IPS-NIHi11 (cell line): ENCODE measurements around the gene ALOX15B.

Experiments
- DNase-seq: peaks from one replicate; pipeline ENCODE4 v3.0.0; 2012; ENCODE audit warnings: mixed read lengths, low spot score

The ALOX15B gene, protein sequence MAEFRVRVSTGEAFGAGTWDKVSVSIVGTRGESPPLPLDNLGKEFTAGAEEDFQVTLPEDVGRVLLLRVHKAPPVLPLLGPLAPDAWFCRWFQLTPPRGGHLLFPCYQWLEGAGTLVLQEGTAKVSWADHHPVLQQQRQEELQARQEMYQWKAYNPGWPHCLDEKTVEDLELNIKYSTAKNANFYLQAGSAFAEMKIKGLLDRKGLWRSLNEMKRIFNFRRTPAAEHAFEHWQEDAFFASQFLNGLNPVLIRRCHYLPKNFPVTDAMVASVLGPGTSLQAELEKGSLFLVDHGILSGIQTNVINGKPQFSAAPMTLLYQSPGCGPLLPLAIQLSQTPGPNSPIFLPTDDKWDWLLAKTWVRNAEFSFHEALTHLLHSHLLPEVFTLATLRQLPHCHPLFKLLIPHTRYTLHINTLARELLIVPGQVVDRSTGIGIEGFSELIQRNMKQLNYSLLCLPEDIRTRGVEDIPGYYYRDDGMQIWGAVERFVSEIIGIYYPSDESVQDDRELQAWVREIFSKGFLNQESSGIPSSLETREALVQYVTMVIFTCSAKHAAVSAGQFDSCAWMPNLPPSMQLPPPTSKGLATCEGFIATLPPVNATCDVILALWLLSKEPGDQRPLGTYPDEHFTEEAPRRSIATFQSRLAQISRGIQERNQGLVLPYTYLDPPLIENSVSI

DNA sequence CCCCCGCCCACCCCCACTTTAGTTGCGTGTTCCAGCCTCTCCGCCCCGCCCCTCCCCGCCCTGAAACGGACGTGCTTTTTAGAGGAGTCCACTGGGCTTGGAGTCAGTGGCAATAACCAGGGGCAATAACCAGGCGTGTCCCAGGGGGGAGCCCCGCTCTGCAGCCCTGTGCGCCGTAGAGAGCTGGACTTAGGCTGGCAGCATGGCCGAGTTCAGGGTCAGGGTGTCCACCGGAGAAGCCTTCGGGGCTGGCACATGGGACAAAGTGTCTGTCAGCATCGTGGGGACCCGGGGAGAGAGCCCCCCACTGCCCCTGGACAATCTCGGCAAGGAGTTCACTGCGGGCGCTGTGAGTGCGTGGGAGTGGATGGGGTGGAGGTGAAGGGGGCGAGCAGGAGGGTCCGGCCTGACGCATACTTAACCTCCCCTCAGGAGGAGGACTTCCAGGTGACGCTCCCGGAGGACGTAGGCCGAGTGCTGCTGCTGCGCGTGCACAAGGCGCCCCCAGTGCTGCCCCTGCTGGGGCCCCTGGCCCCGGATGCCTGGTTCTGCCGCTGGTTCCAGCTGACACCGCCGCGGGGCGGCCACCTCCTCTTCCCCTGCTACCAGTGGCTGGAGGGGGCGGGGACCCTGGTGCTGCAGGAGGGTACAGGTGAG, at the start of gene ALOX15B:
ALOX15B (plus strand) TSS at position 106 of the 657 bp plus-strand sequence; CDS start at position 203, 97 bp downstream.
- DNase-seq: peak; percentile 38

DNA sequence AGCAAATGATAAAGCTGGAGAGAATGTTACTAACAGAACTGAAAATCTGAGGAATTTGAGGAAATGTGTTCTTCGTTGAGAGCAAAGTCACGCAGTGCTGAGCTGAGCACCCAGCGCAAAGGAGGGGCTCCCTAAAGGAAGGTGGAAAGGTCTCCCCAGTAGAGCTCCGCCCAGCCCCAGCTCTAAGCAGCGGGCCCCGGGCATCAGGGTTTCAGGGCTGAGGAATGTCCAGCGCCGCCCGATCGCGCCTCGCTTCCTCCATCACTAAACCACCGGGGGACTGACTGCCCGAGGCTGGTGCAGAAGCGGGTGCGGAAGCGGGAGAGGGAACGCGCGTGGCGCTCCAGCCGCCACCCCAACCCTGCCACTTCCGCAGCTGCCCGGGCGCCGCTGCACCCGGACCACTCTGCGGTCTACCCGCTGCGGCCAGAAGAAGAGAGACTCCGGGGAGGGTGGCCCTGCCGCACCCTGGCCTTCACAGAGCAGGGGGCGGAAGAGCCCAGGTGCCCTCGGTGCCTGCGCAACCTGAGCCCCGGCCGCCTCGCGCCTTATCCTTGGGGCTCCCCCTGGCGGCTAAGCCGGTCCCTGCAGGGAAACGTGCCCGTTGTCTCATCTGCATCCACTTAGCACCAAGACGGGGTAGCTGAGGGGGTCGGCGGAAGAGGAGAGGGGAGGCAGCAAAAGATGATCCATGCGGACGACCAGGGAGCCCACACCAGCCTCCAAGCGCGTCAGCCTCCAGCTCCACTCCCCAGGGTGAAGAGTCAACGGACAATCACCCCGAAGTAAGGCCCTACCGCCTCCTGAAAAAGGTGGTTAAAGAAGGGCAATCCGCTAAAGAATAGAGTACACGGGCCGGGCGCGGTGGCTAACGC, 48.8 kb upstream of the ALOX15B start:
- peak; percentile 94 for DNase-seq

DNA sequence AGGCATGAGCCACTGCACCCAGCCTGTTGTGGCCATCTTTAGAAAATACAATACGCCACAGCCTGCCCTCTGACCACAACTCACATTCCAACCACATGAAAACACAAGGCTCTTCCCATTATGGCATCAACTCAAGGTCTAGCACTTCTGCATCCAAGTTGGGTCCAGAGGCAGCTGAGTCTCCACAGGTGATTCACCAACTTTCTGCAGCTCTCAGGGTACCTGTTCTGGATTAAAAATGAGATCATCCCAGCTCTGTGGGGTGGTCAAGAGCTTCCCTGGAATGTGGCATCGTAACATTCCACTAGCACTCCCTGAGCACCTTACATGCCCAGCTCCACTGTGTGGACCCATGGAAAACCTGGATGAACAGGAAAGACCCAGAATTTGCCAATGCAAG, 46.3 kb upstream of the ALOX15B start:
- DNase-seq: no peak

DNA sequence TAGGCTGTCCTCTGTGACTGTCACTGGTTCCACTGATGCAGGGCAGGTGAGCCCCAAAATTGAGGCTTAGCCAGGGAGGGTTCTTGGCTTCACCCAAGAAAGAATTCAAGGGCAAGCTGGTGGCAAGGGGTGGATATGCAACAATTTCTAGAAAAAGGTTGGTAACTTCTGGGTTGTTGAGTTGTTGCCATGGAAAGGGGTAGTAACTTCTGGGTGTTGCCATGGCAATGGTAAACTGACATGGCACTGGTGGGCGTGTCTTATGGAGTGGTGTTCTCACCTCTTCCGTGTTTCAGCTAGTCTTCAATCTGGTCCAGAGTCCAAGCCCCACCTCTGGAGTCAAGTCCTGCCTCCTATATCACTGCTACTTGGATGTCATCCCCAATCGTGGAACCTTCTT, 45.9 kb upstream of the ALOX15B start:
- DNase-seq: no peak

DNA sequence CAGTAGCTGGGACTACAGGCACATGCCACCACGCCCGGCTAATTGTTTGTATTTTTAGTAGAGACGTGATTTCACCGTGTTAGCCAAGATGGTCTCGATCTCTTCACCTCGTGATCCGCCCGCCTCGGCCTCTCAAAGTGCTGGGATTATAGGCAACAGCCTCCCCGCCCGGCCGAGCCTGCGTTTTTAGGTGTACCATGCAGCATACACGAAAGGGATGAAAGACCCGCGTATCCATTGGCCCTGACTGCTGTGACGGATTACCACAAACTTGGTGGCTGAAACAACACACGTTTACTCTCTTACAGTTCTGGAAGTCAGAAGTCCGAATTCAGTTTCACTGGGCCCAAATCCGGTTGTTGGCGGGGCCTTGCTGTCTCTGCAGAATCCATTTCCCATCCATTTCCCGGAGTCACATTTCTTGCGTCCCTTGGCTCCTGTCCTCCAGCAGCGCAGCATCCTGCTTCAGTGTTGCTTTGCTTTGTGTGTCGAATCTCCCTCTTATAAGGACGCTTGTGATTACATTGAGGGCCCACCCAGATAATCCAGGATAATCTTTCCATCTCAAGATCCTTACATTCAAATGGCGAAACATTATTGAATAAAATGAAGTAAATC, 44.8 kb upstream of the ALOX15B start:
- no peak for DNase-seq

DNA sequence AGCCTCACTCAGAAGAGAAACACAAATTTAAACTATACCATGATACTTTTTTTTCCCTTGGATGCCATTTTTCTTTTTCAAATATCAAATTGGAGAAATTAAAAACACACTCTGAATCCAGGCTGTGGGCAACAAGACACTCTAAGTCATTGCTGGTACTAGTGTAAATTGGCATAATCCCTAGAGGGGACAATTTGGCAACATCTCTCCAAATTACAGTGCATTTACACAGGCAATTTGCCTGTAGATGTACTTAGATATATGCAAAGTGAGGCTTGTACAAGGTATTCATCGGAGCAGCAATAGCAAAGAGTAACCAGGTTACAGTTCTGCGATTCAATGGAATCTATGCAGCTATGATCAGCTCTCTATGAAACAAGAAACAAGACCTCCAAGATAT, 43.1 kb upstream of the ALOX15B start:
- no peak for DNase-seq

DNA sequence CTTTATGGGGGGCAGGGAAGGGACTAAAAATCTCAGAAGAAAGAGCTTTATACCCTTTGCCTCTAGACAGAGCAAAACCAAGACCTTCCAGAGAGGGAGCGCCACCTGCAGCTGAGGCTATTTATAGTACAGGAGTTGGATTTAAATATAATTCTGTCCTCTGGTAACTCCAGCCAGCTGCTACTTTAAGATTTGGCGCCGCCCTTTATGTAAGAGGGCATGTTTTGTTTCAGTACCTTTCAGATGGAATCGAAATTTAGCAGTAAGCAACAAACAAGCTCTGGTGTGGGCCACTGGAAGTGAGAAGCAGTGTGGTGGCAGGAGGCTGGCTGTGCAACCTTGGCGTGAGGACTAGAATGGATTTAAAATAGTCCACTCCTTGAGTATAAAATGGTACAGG, 41.7 kb upstream of the ALOX15B start:
- peak; percentile 55 for DNase-seq

DNA sequence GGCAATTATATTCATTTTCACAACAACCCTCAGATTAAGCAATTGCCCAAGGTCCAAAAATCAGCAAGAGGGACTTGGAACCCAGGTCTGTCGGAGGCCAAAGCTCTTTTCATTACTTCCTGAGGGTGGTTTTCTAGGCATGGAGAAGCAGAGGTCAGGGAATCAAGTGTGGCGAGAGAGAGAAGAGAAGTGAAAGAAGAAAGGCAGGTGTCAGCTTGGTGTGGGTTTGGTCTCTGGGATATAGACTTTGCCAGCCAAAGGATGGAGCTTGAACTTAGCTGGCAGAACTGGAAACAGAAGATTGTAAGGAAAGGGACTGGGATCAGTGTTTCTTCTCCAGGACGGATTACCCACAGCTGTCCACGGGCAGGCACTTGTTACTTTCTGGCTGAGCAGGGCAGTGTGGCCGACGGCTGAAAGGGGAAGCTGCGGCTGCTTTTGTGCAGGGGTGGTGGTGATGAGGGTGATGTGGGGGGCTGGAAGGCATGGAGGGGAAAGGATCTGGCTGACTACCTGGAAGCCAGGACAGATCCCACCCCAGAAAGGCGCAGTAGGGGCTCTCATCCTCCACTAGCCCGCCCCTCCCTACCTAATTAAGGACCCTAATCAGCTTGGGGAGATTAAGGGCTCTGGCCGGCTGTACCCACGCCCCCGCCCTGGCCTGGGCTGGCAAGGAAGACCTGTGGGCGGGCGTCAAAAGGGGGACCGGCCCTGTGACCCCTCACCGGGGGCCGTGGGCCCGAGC, 36.7 kb upstream of the ALOX15B start, which contains the start of gene GUCY2D:
GUCY2D (plus strand) TSS at position 640 of the 745 bp plus-strand sequence. CDS start 433 bp downstream, outside the sequence.
- DNase-seq: no peak

DNA sequence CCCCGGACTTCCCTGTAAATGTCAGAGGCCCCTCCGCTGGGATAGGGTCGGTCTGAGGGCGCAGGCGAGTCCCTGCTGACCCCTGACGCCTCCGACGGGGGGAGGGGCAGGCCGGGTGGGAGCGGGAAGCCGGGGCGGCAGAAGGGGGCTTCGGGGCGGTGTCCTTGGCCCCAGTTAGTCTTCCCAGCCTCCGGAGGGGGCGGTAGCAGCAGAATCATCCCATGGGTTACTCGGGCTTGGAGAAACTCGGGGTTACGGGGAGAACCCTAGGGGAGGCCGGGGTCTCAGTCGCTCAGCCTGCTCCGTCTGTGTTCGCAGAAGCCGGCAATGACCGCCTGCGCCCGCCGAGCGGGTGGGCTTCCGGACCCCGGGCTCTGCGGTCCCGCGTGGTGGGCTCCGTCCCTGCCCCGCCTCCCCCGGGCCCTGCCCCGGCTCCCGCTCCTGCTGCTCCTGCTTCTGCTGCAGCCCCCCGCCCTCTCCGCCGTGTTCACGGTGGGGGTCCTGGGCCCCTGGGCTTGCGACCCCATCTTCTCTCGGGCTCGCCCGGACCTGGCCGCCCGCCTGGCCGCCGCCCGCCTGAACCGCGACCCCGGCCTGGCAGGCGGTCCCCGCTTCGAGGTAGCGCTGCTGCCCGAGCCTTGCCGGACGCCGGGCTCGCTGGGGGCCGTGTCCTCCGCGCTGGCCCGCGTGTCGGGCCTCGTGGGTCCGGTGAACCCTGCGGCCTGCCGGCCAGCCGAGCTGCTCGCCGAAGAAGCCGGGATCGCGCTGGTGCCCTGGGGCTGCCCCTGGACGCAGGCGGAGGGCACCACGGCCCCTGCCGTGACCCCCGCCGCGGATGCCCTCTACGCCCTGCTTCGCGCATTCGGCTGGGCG, 35.9 kb upstream of the ALOX15B start:
- peak; percentile 64 for DNase-seq

DNA sequence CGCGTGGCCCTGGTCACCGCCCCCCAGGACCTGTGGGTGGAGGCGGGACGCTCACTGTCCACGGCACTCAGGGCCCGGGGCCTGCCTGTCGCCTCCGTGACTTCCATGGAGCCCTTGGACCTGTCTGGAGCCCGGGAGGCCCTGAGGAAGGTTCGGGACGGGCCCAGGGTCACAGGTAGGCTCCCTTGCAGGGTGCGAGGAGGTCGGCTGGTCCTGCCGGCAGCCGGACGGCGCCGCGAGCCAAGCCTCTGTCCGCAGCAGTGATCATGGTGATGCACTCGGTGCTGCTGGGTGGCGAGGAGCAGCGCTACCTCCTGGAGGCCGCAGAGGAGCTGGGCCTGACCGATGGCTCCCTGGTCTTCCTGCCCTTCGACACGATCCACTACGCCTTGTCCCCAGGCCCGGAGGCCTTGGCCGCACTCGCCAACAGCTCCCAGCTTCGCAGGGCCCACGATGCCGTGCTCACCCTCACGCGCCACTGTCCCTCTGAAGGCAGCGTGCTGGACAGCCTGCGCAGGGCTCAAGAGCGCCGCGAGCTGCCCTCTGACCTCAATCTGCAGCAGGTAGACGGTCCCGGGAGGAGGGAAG, 35.2 kb upstream of the ALOX15B start:
- DNase-seq: peak; percentile 67

DNA sequence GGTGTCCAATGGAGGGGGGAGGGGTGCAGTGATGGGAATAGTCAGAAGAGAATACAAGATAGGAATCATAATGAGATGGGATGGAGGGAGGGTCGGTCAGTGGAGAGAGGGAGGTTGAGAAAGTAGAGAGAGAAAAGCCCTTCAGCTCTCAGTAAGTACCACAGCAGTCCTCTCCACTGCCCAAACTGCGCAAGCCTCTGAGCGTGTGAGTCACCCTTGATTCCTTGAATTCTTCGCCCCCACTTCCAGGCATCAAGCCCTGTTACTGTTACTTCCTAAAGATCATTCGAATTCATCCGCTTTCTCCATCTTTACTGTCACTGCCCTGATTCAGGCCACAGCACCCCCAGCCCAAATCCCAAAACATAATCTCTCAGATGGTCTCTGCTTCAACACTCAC, 34.0 kb upstream of the ALOX15B start:
- no peak for DNase-seq

DNA sequence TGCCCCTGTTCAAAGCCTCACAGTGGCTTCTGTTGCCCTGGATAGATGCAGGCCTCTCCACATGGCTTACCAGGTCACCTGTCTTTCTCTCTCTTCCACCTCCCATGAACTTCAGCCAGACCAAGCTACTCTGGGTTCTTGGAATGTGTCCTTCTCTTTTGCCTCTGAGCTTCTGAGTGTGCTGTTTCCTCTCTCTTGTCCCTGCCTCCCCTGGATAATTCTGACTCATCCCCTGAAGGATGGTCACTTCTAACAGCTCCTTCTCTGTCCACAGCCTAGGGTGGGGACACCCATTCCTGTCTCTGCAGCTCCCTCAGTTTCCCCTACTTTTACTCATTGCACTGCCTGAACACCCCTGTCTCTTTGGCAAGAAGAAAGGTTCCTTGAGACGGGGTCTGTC, 33.5 kb upstream of the ALOX15B start:
- no peak for DNase-seq

DNA sequence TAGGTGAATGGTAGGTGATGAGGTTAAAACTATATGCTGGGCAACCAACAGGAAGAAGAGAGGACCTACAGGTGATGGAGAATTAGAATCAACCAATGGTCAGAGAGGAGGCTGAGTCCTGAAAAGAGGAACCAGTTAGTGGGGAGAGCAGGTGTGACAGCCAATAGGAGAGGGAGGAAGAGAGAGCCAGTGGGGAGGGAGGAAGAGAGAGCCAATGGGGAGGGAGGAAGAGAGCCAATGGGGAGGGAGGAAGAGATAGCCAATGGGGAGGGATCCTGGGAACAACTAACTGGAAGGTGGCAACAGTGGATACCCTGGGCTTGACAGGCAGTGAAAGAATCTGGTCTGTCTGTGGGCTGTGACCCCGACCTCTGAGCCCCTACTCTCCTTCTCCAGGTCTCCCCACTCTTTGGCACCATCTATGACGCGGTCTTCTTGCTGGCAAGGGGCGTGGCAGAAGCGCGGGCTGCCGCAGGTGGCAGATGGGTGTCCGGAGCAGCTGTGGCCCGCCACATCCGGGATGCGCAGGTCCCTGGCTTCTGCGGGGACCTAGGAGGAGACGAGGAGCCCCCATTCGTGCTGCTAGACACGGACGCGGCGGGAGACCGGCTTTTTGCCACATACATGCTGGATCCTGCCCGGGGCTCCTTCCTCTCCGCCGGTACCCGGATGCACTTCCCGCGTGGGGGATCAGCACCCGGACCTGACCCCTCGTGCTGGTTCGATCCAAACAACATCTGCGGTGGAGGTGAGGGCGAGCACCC, 32.7 kb upstream of the ALOX15B start:
- peak; percentile 57 for DNase-seq

DNA sequence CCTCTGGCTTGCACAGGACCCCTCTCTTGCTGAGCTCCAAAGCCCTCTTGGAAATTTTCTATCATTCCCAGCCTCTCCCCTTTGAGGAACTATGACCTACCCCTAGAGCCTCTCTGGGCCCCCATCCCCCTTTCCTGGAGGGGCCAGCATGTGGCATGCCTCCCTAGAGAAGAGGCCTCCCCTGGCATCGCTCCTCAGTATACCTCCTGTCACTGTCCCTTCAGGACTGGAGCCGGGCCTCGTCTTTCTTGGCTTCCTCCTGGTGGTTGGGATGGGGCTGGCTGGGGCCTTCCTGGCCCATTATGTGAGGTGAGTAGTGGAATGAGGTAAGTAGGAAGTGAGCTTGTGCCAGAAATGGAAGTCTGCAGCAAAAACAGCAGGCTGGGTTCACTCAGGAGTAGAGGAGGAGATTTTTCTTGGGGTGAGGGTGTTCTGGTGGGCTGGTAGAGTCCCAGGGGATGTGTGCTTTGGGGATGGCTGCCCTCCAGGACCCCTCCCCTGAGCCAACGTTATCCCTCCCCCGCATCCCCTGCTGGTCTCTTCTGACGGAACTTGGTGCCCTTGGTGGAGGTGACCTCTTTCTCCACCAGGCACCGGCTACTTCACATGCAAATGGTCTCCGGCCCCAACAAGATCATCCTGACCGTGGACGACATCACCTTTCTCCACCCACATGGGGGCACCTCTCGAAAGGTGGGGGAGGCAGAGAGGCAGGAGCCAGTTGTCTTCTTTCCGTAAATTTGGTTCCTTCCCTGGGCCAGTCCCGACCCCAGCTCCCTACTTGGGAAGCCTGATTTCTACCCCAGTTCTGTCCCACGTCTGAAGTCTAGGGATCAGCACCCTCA, 31.8 kb upstream of the ALOX15B start:
- no peak for DNase-seq

DNA sequence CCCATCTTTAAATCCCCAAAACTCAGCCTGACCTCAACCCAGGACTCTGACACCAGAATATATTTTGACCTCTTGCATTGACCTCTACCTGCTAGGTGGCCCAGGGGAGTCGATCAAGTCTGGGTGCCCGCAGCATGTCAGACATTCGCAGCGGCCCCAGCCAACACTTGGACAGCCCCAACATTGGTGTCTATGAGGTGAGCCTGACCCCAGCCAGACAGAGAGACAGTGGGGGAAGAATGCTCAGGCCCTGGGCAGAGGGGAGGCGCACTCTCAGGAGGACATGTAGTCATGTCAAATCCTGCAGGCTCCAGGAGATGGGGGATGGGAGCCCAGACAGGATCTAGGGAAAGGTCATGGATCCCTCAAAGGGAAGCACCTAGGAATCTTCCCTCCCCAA, 31.0 kb upstream of the ALOX15B start:
- no peak for DNase-seq

DNA sequence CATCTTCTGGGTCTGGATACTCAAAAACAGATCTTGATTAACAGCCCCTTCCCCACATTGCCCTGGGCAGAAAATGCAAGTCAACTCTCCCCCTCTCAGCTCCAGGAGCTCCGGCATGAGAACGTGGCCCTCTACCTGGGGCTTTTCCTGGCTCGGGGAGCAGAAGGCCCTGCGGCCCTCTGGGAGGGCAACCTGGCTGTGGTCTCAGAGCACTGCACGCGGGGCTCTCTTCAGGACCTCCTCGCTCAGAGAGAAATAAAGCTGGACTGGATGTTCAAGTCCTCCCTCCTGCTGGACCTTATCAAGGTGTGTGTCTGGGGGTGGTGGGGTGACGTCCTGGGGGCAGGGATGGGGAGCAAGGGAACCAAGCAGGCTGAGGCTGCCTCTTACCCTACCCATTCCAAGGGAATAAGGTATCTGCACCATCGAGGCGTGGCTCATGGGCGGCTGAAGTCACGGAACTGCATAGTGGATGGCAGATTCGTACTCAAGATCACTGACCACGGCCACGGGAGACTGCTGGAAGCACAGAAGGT, 26.7 kb upstream of the ALOX15B start:
- DNase-seq: no peak

DNA sequence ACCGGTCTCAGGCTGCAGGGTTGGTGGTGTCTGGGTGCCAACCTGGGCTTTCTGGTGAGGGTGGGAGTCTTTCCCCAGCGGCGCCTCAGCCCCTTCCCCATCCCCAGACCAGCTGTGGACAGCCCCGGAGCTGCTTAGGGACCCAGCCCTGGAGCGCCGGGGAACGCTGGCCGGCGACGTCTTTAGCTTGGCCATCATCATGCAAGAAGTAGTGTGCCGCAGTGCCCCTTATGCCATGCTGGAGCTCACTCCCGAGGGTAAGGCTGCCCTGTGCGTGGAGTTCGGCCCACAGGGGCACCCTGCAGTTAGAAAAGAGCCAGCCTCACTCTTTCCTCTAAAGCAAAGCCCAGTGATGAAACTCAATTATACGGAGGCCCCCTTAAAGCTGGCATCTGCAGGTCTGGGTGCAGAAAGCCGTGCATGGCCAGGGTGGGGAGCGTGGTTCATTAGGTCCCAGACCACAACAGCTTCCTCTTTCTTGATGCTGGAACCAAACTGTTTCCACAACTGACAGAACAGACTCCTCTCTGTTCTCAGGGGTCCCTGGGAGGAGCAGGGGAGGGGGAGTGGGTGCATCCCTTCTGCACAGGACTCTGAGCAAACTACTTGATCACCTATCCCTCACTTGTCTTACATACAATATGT, 25.7 kb upstream of the ALOX15B start:
- DNase-seq: no peak
